Activated CD8-positive, alpha-beta memory T cell treated with anti-CD3 and anti-CD28 coated beads for 4 hours (primary cell): ENCODE results near the gene ABCB11.

Experiments
- DNase-seq, 2 donors: peaks; one replicate each; pipeline ENCODE4 v3.0.0-alpha.2; 2020; ENCODE audit warnings: low read depth in 2 of 2

ABCB11 gene

GRCh38 chr2:169007941-169008340 is 23.2 kb downstream of the ABCB11 start:
- DNase-seq: no peak

GRCh38 chr2:169007356-169007755 is 23.8 kb downstream of the ABCB11 start:
- no peak for DNase-seq

DNA sequence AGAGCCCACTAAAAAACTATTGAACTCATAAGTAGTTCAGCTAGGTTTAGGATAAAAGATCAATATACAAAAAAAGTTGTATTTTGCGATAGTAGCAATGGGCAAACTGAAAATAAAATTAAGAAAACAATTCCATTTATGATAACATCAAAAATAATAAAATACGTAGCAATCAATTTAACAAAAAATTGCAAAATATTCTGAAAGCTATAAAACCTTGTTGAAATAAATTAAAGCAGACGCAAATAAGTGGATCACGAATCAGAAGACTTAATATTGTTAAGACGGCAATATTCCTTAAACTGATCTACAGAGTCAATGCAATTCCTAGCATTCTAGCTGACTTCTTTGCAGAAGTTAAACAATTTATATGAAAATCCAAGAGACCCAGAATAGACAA is 24.5 kb downstream of the ABCB11 start:
- no peak for DNase-seq

DNA sequence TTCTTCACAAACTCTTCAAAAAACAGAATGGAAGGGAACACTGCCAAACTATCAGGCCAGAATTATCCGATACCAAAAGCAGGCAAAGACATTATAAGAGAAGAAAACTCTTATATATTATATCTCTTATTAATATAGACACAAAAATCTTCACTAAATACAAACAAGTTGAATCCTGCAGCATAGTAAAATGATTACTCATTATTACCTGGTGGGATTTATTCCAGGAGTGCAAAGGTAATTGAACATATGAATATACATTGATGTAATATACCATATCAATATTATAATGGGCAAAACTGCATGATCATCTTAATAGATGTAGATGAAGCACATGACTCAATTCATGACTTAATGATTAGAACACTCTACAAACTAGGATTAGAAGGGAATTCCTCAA is 25.1 kb downstream of the ABCB11 start:
- no peak for DNase-seq

DNA sequence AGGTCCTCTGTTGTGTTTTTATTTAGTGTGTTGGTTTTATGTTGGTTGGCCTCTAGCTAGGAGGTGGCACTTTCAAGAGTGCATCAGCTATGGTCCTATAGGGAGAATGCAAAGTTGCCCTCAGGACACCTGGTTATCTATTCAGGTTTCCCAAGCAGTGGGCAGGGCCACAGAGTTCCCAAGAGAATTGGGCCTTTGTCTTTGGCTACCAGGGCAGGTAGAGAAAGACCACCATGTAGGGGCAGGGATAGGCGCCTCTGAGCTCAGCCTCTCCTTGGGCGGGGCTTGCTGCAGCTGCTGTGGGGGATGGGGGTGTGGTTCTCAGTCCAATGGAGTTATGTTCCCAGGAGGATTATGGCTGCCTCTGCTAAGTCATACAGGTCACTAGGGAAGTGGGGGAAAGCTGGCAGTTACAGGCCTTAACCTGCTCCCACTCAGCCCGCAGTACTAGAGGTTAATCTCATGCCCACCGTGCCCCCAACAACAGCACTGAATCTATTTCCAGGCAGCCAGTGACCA is 26.0 kb downstream of the ABCB11 start:
- no peak for DNase-seq

DNA sequence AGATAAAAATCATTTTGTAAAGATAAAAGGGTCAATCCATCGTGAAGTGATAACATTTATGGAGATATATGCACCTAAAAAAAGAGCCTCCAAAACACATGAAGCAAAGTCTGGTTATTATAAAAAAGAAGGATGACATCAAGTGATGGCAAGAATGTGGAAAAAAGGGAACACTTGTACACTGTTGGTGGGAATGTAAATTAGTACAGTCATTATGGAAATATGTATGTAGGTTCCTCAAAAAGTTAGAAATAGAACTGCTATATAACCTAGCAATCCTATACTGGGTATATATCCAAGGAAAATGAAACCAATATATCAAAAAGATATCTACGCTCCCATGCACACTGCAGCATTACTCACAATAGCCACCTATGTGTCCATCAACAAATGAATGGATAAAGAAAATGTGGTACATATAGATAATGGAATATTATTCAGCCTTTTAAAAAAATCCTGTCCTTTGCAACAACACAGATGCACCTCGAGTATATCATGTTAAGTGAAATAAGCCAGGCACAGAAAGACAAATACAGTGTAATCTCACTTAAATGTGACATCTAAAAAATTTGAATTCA is 28.9 kb downstream of the ABCB11 start:
- no peak for DNase-seq

DNA sequence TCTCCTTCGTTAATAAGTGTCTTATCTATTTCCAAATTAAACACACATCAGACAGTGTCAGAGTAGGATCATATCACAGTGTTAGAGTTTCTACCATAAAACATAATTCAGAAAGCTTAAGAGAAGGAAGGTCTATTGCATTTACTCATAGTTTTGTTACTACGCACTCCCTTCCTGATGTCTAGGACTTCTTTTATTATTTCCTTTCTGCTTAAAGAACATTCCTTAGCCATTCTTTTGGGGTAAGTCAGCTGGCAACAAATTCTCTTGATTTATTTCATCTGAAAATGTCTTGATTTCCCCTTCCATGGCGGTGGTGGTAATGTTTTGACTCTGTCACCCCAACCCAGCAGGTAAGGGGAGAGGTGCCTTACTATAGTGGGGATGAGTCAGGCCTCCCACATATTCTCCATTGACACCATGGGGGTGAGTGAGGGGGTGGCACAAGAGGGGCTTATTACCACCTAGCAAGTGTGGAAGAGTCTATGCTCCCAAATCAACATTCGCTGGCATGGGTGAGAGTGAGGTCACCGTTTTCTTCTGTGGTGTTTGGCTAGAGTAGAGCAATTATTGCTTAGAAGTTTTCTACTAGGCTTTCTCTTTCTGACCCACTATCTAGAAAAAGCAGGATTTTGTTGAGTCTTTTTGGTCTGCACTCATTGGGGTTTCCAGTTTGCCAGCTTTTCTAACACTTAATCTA is 29.9 kb downstream of the ABCB11 start:
- DNase-seq: no peak

- no peak for DNase-seq
Measured at GRCh38 chr2:168999668-169000213, 31.4 kb downstream of the ABCB11 start.

DNA sequence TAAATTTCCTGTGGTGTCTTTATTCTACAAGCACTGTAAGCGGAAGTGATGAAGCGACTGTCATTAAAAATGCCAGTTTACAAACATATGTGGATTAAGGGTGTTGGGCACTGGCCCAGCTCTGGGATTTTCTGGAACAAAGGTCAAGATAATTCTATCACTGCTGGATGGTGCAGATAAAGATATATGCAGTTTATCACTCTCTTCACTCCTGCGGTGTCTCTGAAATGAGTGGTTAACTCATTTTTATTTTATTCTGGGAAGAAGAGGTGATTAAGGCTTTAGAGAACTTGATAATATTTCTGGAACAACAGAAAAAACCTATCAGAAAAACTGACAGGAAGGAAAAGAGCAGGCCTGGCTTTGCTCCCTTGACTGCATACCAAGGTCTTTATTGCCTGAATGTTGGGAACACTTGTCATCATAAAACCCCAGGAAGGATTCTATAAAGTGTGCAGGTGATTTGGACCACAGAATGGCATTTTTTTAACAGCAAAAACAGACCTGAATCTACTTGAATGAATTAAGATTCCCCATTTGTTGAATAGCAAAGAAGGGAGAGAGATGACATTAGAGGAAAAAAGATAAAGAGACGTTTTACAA is 32.4 kb downstream of the ABCB11 start:
- DNase-seq: no peak

- no peak for DNase-seq
Measured at GRCh38 chr2:168997794-168998193, 33.3 kb downstream of the ABCB11 start.

- DNase-seq: no peak
Measured at GRCh38 chr2:168997118-168997521, 34.0 kb downstream of the ABCB11 start.

GRCh38 chr2:168995744-168996143 is 35.4 kb downstream of the ABCB11 start:
- no peak for DNase-seq

GRCh38 chr2:168993538-168993937 is 37.6 kb downstream of the ABCB11 start:
- DNase-seq: no peak

DNA sequence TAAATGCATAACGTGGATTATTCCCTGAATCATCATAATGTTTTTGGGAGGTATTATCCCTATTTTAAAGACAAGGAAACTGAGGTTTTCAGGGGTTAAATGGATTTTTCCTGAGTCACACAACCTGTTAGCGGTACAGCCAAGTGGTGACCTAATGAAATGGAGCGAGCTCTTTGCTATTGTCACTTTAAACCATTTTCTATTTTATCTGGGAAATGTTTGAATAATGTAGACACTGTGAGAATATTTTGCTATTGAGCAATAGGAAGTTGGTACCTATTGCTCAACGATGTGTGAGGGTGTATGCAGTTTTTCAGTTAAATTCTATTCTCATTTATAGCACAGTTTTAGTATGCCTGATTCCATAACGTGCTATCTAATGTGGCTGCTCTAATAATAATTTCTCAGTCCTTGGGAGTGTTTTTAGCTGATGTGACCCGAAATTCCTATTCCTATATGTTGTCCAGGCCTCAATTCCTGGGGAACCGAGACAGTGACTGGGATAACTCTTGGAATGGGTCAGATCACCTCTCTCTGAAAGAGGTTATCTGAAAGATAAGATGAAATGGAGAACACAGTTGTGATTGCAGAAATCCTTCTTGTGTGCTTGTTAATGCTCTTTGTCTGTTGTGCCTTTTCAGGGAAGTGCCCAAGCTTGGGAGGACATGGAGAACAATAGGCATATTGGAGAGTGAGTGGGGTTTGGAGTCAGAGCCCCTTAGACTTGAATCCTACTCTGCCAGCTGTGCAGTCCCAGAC is 38.4 kb downstream of the ABCB11 start:
- DNase-seq: no peak

DNA sequence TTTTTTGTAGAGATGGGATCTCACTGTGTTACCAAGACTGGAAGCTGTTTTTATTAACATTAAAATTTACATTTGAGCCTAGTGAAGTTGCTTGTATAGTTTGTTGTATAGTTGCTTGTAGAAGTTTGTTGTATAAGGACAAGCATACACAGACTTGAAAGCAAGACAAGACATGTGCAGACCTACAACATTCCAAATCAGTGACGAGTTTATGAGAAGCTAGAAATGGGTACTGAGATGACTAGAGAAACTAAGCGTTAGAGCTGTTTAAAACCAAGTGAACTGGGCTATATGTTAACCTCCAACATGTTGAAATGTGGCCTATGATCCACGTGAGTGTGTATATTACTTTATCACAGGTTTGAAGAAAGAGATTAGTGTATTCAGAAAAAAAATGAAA is 39.1 kb downstream of the ABCB11 start:
- DNase-seq: no peak

- no peak for DNase-seq
Measured at GRCh38 chr2:168988755-168989154, 42.4 kb downstream of the ABCB11 start.

DNA sequence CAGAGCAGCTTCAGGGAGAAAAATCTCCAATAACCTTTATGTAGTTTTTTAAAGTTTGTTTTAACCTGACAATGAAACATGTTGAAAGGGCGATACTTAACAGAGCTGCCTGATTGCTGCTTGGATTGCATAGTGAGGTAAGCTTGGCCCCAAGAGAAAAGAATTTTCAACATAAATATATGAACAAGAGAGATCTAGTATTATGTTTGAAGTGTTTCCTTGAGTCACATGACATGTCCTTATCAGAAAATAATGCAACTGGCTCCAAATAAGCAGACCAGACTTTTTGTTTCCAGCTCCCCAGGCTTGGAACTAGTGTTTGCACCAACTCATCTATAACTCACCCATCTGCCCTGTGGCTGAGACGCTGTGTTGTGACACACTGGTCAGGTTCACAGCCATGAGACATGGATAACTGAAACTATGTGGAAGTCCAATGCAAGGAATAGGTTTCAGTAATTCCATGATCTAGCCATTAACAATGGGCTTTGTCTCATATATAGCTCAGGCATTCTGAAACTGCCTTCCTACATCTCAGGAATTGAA is 44.7 kb downstream of the ABCB11 start:
- DNase-seq: no peak

DNA sequence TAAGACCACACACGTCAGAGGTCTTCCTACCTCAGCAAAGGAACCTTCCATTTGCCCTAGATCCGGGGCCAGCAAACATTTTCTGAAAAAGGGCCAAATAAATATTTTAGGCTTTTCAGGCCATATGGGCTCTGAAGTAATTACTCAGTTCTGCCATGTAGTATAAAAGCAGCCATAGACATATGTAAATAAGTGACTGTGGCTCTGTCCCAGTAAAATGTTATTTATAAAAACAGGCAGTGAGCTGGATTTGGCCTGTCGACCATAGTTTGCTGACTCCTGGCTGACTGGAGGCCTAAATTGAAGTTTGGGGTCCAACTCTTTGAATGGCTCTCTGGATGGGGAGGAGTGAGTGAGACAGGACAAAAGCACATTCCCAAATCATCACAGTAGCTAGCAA is 49.5 kb downstream of the ABCB11 start:
- DNase-seq: no peak

GRCh38 chr2:168978461-168978861 is 52.7 kb downstream of the ABCB11 start:
- no peak for DNase-seq

DNA sequence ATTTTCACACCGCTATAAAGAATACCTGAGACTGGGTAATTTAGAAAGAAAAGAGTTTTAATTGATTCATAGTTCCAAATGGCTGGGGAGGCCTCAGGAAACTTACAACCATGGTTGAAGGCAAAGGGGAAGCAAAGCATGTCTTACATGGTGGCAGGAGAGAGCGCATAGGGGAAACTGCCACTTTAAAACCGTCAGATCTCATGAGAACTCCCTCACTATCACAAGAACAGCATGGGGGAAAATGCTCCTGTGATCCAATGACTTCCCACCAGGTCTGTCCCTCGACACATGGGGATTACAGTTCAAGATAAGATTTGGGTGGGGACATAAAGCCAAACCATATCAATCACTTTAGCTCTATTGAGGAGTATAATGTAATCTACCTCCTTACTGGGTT is 53.5 kb downstream of the ABCB11 start:
- no peak for DNase-seq

DNA sequence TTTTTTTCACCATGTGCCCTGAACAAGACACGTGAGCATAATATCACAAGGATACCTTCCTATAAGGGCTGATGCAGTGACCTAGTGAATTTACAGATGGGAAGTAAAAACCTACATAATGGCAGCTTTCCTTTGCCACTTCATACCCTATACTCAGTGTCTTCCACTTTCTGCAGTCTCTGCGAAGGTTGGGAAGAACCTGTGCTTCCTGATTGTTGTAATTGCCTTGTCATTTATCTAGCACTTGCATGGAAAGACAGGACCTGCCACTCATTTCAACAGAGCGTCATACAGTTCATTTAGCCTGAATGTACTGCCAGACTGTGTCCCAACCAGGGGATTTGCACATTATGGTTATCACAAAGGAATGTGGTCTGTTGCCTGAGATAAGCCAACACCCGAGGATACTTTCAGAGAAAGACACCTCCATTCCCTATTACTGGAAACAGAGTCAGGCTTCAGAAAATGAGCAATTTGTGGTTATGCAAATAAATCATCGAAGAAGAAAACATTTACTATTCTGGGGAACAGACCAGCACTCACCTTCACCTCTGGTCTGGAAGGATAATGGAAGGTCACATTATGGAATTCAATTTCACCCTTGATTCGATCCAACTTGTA is 55.0 kb downstream of the ABCB11 start:
- no peak for DNase-seq
